ENCODE results near the gene FCHSD2.

- TF ChIP-seq CTCF (IDR thresholded peaks at IDR 0.05 in 8 of 11, conservative IDR thresholded peaks at IDR 0.05 in 3 of 11): no peak
- no peak for TF ChIP-seq POLR2A (IDR thresholded peaks at IDR 0.05)
- TF ChIP-seq POLR2AphosphoS5 (IDR thresholded peaks at IDR 0.05): no peak
These were observed 329.5 kb downstream of the FCHSD2 start for GRCh38 chr11:72812604-72812966.
